ENCODE data around the gene VAPB.

The VAPB gene, protein sequence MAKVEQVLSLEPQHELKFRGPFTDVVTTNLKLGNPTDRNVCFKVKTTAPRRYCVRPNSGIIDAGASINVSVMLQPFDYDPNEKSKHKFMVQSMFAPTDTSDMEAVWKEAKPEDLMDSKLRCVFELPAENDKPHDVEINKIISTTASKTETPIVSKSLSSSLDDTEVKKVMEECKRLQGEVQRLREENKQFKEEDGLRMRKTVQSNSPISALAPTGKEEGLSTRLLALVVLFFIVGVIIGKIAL

DNA sequence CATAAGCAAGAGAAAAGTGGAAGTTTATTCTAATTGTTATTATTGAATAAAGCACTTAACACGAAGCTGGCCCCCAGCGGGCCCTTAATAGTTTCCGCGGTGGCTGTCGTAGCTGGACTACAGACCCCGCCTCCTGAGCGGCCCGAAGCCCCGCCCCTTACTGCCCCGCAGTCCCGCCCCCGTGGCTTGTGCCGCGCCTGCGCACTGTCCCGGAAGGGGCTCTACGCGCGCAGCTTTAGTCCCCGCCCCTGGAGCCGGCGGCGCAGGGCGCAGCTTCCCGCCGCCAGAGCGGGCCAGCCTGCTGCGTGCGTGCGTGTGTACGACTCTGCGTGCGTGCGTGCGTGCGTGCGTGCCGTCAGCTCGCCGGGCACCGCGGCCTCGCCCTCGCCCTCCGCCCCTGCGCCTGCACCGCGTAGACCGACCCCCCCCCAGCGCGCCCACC, at the start of gene VAPB:
Gene VAPB, plus strand, starts transcription at position 348 of the 442 bp plus-strand sequence. CDS start 231 bp downstream, outside the sequence.
- Histone ChIP-seq H3K4me3 (ENCODE audit: low read depth, low read length) (peak within 1 kb of the TSS; percentile 85), H3K27ac (ENCODE audit: low read depth, low read length) (peak within 1 kb of the TSS; percentile 93), H3K9me3 (ENCODE audit: control insufficient read depth, insufficient read depth, low read depth, low read length) (no peaks in the 10 kb centered on the region), H3K9ac (ENCODE audit: low read length) (peak within 1 kb of the TSS; percentile 99), H3K4me1 (ENCODE audit: control insufficient read depth, insufficient read depth, low read length) (peaks cover 8% of the 10 kb centered on the region; the same call in 1 of the 2 replicates), H3K36me3 (ENCODE audit: control insufficient read depth, insufficient read depth, low read length) (peaks cover 14% of the 10 kb centered on the region), H3K27me3 (ENCODE audit: control insufficient read depth, insufficient read depth, low read length) (no peaks in the 10 kb centered on the region)

DNA sequence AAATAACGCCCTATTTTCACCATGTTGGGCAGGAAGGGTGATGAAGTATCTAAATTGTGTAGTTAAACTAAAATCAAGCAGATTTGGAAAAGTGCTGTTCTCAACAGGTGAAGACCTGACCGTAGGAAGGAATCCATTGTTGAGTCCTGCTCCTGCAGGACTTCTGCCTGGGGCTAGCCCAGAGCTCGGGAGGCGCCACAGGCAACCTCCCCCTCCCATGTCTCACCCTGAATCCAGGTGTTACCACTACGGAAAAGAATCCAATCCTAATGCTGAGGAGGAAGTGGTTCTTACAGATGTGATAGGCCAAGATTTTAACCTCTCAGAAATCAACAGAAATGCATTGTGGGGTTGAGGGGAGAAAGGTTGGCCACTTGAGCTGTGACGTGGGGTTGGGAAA, 49.3 kb upstream of the VAPB start:
- Histone ChIP-seq H3K4me1 (ENCODE audit: control insufficient read depth, insufficient read depth, low read length) (peaks cover 13% of the 10 kb centered on the region; the same call in 1 of the 2 replicates), H3K36me3 (ENCODE audit: control insufficient read depth, insufficient read depth, low read length) (no peaks in the 10 kb centered on the region; the same call in 1 of the 2 replicates), H3K9me3 (ENCODE audit: control insufficient read depth, insufficient read depth, low read depth, low read length) (no peaks in the 10 kb centered on the region), H3K27ac (ENCODE audit: low read depth, low read length) (no peak overlapping the region), H3K27me3 (ENCODE audit: control insufficient read depth, insufficient read depth, low read length) (no peaks in the 10 kb centered on the region), H3K9ac (ENCODE audit: low read length) (no peak overlapping the region), H3K4me3 (ENCODE audit: low read depth, low read length) (no peak overlapping the region)

DNA sequence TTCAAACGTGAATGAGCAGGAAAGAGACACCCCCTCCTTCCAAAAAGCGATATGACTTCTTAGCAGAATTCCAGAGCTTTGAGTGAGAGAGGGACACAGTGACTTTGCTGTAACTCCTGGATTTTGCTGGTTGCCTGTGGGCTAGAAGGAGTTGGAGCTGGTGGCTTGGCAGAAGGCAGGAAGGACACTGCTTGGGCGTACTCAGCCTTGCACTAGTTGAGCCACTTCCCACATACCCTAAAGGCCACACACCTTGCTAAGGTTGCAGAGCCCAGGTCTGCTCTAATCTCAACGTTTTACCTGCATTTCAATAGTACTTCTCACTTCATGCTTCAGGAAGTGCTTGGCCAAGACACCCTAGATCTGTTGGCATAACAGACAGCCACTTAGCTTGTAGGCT, 48.9 kb upstream of the VAPB start:
- peaks cover under 1% of the 10 kb centered on the region for H3K36me3 ChIP-seq (ENCODE audit: control insufficient read depth, insufficient read depth, low read length)
- peaks cover 13% of the 10 kb centered on the region; the same call in 1 of the 2 replicates for H3K4me1 ChIP-seq (ENCODE audit: control insufficient read depth, insufficient read depth, low read length)
- H3K9ac ChIP-seq (ENCODE audit: low read length): no peak overlapping the region
- H3K27me3 ChIP-seq (ENCODE audit: control insufficient read depth, insufficient read depth, low read length): no peaks in the 10 kb centered on the region
- H3K4me3 ChIP-seq (ENCODE audit: low read depth, low read length): no peak overlapping the region
- H3K9me3 ChIP-seq (ENCODE audit: control insufficient read depth, insufficient read depth, low read depth, low read length): no peaks in the 10 kb centered on the region
- no peak overlapping the region for H3K27ac ChIP-seq (ENCODE audit: low read depth, low read length)

DNA sequence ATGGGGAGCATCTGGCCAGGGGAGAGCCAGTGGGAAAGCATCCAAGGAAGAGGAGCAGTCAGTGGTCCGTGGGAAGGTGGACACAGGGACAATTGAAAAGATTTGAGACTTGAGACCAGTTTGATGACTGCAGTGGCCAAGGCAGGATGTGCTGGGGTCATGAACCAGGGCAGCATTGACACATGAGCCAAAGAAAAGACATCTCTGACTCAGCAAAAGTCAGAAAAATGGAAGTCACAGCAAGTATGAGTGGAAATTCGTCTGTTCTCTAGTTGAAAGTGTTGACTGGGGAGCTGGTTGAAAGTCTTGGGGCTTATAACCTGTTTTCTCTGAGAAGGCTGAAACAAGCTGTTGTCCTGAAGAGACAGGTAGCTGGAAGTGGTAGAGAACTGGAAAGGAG, 48.2 kb upstream of the VAPB start:
- Histone ChIP-seq H3K9me3 (ENCODE audit: control insufficient read depth, insufficient read depth, low read depth, low read length) (no peaks in the 10 kb centered on the region), H3K4me1 (ENCODE audit: control insufficient read depth, insufficient read depth, low read length) (peaks cover 13% of the 10 kb centered on the region; the same call in 1 of the 2 replicates), H3K4me3 (ENCODE audit: low read depth, low read length) (no peak overlapping the region), H3K36me3 (ENCODE audit: control insufficient read depth, insufficient read depth, low read length) (peaks cover 7% of the 10 kb centered on the region), H3K9ac (ENCODE audit: low read length) (no peak overlapping the region), H3K27me3 (ENCODE audit: control insufficient read depth, insufficient read depth, low read length) (no peaks in the 10 kb centered on the region), H3K27ac (ENCODE audit: low read depth, low read length) (no peak overlapping the region)

DNA sequence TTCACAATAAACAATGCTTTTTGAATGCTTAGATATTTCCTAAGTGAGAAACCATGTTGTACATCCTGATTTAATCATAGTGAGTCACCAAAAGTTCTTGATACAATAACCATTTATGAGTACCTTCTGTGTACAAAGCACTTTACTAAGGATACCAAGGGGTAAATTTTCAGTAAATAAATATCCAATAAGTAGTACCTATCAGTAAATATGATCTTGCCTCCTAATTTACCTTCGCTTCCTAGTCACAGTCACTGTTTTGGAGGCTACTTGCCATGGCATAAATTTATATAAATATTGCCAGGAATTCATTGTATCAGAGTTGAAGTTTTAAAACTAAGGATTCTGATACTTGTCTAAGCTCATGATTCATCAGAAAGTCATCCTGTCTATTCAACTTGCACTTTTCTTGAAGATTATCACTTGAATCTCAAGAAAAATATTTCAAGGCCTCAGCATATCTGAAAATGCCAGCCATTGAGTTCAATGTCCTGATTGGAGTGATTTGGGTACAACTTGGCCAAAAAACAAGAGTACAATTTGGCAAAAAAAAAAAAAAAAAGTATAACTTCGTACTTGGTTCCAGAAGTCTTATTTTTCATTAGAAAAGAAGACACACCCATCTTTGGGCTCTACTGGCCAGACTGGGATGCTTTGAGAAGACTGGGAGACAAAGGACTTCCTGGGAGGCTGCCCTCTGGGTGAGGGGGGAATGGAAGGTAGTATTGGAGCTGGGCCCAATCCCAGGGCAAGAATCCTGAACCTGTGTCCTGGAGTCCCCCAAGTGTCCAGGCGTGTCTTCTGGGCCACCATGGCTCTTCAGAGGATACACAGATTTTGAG, 46.7 kb upstream of the VAPB start:
- H3K9me3 ChIP-seq (ENCODE audit: control insufficient read depth, insufficient read depth, low read depth, low read length): no peaks in the 10 kb centered on the region
- H3K27me3 ChIP-seq (ENCODE audit: control insufficient read depth, insufficient read depth, low read length): no peaks in the 10 kb centered on the region
- H3K9ac ChIP-seq (ENCODE audit: low read length): no peak overlapping the region
- H3K4me1 ChIP-seq (ENCODE audit: control insufficient read depth, insufficient read depth, low read length): peaks cover 13% of the 10 kb centered on the region; the same call in 1 of the 2 replicates
- H3K36me3 ChIP-seq (ENCODE audit: control insufficient read depth, insufficient read depth, low read length): peaks cover 18% of the 10 kb centered on the region
- no peak overlapping the region for H3K4me3 ChIP-seq (ENCODE audit: low read depth, low read length)
- no peak overlapping the region for H3K27ac ChIP-seq (ENCODE audit: low read depth, low read length)

DNA sequence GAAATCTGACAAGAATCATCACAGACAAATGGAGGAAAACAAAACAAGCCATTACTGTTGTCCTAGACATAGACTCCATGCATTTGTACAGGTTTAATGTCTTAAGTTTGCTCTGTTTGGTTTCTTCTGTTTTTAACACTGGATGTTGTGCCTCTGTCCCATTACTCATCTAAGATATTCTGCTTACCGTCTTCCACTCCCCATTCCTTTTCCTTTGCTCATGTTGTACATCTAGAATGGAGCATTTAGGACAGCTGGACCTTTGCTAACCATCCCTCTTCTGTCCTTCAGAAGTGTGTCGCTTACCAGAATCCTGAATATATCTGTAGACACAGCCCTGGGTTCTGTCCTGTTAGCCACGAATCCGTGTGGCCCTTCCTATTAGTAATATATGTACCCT, 44.3 kb upstream of the VAPB start:
- Histone ChIP-seq H3K9me3 (ENCODE audit: control insufficient read depth, insufficient read depth, low read depth, low read length) (no peaks in the 10 kb centered on the region), H3K27me3 (ENCODE audit: control insufficient read depth, insufficient read depth, low read length) (no peaks in the 10 kb centered on the region), H3K9ac (ENCODE audit: low read length) (no peak overlapping the region), H3K36me3 (ENCODE audit: control insufficient read depth, insufficient read depth, low read length) (peaks cover 18% of the 10 kb centered on the region), H3K27ac (ENCODE audit: low read depth, low read length) (no peak overlapping the region), H3K4me1 (ENCODE audit: control insufficient read depth, insufficient read depth, low read length) (peaks cover 13% of the 10 kb centered on the region; the same call in 1 of the 2 replicates), H3K4me3 (ENCODE audit: low read depth, low read length) (no peak overlapping the region)

DNA sequence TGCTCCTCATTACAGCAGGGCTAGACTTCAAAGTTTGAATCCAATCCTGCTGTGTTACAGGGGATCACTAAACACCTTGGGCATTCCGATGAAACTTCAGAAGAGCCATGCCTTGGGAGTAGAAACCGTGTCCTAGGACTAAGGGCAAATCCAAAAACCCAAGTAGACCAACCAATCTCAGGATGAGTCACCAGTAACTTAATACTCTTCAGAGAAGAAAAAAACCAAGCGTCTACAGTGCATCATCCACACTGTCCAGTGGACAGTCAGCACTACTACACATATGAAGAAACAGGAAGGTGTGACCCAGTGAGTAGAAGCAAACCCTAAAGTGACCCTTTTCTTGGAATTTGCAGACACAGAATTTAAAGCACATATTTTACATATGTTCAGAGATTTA, 39.5 kb upstream of the VAPB start:
- peaks cover 28% of the 10 kb centered on the region for H3K36me3 ChIP-seq (ENCODE audit: control insufficient read depth, insufficient read depth, low read length)
- H3K4me3 ChIP-seq (ENCODE audit: low read depth, low read length): no peak overlapping the region
- H3K27me3 ChIP-seq (ENCODE audit: control insufficient read depth, insufficient read depth, low read length): no peaks in the 10 kb centered on the region
- no peaks in the 10 kb centered on the region for H3K9me3 ChIP-seq (ENCODE audit: control insufficient read depth, insufficient read depth, low read depth, low read length)
- no peak overlapping the region for H3K27ac ChIP-seq (ENCODE audit: low read depth, low read length)
- H3K9ac ChIP-seq (ENCODE audit: low read length): no peak overlapping the region
- H3K4me1 ChIP-seq (ENCODE audit: control insufficient read depth, insufficient read depth, low read length): no peaks in the 10 kb centered on the region

DNA sequence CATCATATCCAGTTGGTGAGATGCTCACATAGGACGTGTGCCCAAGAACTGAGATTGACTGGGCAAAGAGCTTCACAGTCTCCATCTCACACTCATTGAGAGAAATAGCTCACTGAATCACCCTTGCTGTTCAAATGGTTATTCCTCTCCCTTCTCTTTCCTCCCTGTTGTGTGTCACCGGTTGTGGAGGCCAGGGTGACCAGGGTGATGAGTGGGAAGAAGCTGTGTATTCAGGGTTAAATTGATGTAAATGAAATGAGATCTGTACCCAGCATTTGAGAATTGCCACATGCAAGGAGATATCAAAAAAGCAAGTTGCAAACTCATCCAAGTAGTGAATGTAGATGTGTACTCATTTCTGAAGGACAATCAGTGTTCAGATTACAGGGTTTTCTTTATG, 36.6 kb upstream of the VAPB start:
- H3K27me3 ChIP-seq (ENCODE audit: control insufficient read depth, insufficient read depth, low read length): no peaks in the 10 kb centered on the region
- no peak overlapping the region for H3K27ac ChIP-seq (ENCODE audit: low read depth, low read length)
- H3K4me3 ChIP-seq (ENCODE audit: low read depth, low read length): no peak overlapping the region
- no peak overlapping the region for H3K9ac ChIP-seq (ENCODE audit: low read length)
- H3K4me1 ChIP-seq (ENCODE audit: control insufficient read depth, insufficient read depth, low read length): no peaks in the 10 kb centered on the region
- H3K36me3 ChIP-seq (ENCODE audit: control insufficient read depth, insufficient read depth, low read length): peaks cover 22% of the 10 kb centered on the region
- no peaks in the 10 kb centered on the region for H3K9me3 ChIP-seq (ENCODE audit: control insufficient read depth, insufficient read depth, low read depth, low read length)

DNA sequence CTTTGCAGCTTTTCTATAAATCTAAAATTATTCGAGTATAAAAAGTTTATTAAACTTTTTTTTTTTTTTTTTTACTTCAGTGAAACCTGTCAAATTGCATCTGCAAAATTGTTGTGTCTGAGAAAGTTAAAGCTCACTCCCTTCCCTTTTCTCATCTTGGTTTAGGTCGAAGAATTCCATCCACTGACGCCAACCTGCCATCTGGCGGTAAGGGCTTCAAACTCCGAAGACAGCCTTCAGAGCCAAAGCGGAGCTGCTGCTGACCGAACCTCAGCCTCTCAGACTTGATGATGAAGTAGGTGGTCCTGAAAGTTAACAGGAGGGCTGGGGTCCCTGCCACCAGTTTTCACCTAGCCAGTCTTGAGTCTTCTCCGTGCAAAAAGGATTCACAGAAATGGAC, 29.6 kb upstream of the VAPB start:
- H3K36me3 ChIP-seq (ENCODE audit: control insufficient read depth, insufficient read depth, low read length): peaks cover 29% of the 10 kb centered on the region
- H3K27me3 ChIP-seq (ENCODE audit: control insufficient read depth, insufficient read depth, low read length): no peaks in the 10 kb centered on the region
- H3K4me3 ChIP-seq (ENCODE audit: low read depth, low read length): no peak overlapping the region
- H3K27ac ChIP-seq (ENCODE audit: low read depth, low read length): no peak overlapping the region
- H3K9me3 ChIP-seq (ENCODE audit: control insufficient read depth, insufficient read depth, low read depth, low read length): no peaks in the 10 kb centered on the region
- H3K9ac ChIP-seq (ENCODE audit: low read length): no peak overlapping the region
- no peaks in the 10 kb centered on the region for H3K4me1 ChIP-seq (ENCODE audit: control insufficient read depth, insufficient read depth, low read length)

DNA sequence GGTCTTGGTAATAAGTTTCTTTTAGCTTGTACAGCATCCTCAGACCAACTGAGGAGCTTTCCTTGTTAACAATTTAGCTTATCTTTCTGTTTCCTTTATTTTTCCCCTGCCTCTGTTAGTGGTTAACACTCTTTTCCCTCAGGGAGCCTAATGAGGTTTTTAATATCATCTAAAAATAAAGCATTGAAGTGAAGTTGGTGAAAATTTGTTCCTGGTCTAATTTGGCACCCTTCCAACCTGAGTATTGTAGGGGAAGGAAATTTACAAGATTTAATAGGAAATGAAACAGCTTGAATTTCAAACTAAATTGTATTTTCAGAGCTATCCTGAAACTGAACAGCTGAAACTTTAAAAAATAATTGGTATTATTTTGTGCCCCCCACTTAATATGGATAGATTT, 28.1 kb upstream of the VAPB start:
- Histone ChIP-seq H3K4me1 (ENCODE audit: control insufficient read depth, insufficient read depth, low read length) (no peaks in the 10 kb centered on the region), H3K9ac (ENCODE audit: low read length) (no peak overlapping the region), H3K27ac (ENCODE audit: low read depth, low read length) (no peak overlapping the region), H3K4me3 (ENCODE audit: low read depth, low read length) (no peak overlapping the region), H3K36me3 (ENCODE audit: control insufficient read depth, insufficient read depth, low read length) (peaks cover 16% of the 10 kb centered on the region), H3K9me3 (ENCODE audit: control insufficient read depth, insufficient read depth, low read depth, low read length) (no peaks in the 10 kb centered on the region), H3K27me3 (ENCODE audit: control insufficient read depth, insufficient read depth, low read length) (no peaks in the 10 kb centered on the region)
